HepG2 (cell line): ENCODE results near the gene FKBP8. TPM values are rescaled to one million over a fixed set of nuclear protein-coding genes. Genes with fewer than 3 reads are reported as not detected.
"Not testable (repeated sequence)": the region's sequence is repeated elsewhere in the genome, so short reads cannot be mapped to it uniquely, and the experiment has no call there.

Experiments used
- ATAC-seq: fragments of 200-7000 bp; cut with Tn5 transposase; 3 replicates; pipeline ENCODE4 v1.9.1; 2020; ENCODE audit warnings: mild to moderate bottlenecking, moderate library complexity
- BruUV-seq: library from RNA; stranded (reverse); fragments of 400-500 nt; replicated peaks from 2 replicates; lab custom pipeline; 2021; lab: Mats Ljungman, UMichigan
- CTCF ChIA-PET: fragments of 300-600 bp; formaldehyde crosslinking; extraction: SDS; loops from one replicate; lab custom pipeline; 2021; ENCODE audit warnings: low total read pairs, inconsistent platforms, low intra/inter-chr PET ratio; lab: Yijun Ruan, JAX
- POLR2A ChIA-PET: fragments of 350-600 bp; sonication (Branson Sonifier 250); formaldehyde crosslinking; loops from one replicate; lab custom pipeline; 2020; ENCODE audit warnings: antibody characterized with exemption, inconsistent platforms; lab: Yijun Ruan, JAX
- DNase-seq: peaks from one replicate; pipeline ENCODE4 v3.0.0-alpha.2; 2015; ENCODE audit warnings: low spot score
- FAIRE-seq: peaks from 3 replicates; lab custom pipeline; 2011; peaks lifted over from hg19 to GRCh38; lab: Jason Lieb, UNC
- H2AFZ ChIP-seq: one replicate; pipeline ENCODE4 v1.6.1; 2011; ENCODE audit warnings: low read length, inconsistent platforms
- H3K27ac ChIP-seq: fragments of 300-600 bp; 3 replicates; pipeline ENCODE4 v1.8.0; 2011; ENCODE audit warnings: mixed run types, mild to moderate bottlenecking, mixed read lengths, low read length, inconsistent platforms; ENCODE audit not compliant: insufficient read depth; ENCODE audit errors: extremely low read length
- H3K27me3 ChIP-seq, 2 experiments: fragments of 200-600 bp in 1 of 2; 2 replicates in 1 of 2; 3 replicates in 1 of 2; pipeline versions ENCODE4 v1.6.0 to v1.8.0; 2011; ENCODE audit warnings: low read length in 2 of 2, mild to moderate bottlenecking in 2 of 2, moderate library complexity in 2 of 2, inconsistent platforms in 1 of 2; ENCODE audit not compliant: insufficient read depth in 2 of 2, control insufficient read depth in 1 of 2
- H3K36me3 ChIP-seq, 2 experiments: fragments of 200-600 bp in 1 of 2; replicated peaks in 1 of 2; 2 replicates in 1 of 2; 3 replicates in 1 of 2; pipeline versions ENCODE4 v1.5.1 to v1.8.0; 2011; ENCODE audit warnings: low read length in 2 of 2, inconsistent platforms in 1 of 2; ENCODE audit not compliant: insufficient read depth in 2 of 2, control insufficient read depth in 1 of 2
- H3K4me1 ChIP-seq: 2 replicates; pipeline ENCODE4 v1.5.1; 2012; ENCODE audit warnings: low read length, inconsistent platforms; ENCODE audit not compliant: insufficient read depth
- H3K4me2 ChIP-seq: 2 replicates; pipeline ENCODE4 v1.6.0; 2011; ENCODE audit warnings: low read depth, low read length, inconsistent platforms
- H3K4me3 ChIP-seq, 3 experiments: fragments of 200-600 bp in 1 of 3; sonication (generic), shearing (Covaris generic) in 1 of 3; replicated peaks in 1 of 3; 2 replicates each; pipeline ENCODE4 v1.5.1; 2011 to 2016; ENCODE audit warnings: low read length in 3 of 3, inconsistent platforms in 2 of 3, low read depth in 2 of 3, mild to moderate bottlenecking in 2 of 3, control low read depth in 1 of 3, mixed read lengths in 1 of 3; ENCODE audit not compliant: insufficient read depth in 1 of 3
- H3K79me2 ChIP-seq: one replicate; pipeline ENCODE4 v1.6.1; 2011; ENCODE audit warnings: low read length, inconsistent platforms; ENCODE audit not compliant: insufficient read depth
- H3K9ac ChIP-seq: 2 replicates; pipeline ENCODE4 v1.6.0; 2011; ENCODE audit warnings: mild to moderate bottlenecking, low read depth, low read length, inconsistent platforms; ENCODE audit not compliant: insufficient read depth
- H3K9me3 ChIP-seq: 2 replicates; pipeline ENCODE4 v1.5.1; 2012; ENCODE audit warnings: mild to moderate bottlenecking, low read length
- H4K20me1 ChIP-seq: 2 replicates; pipeline ENCODE4 v1.6.0; 2011; ENCODE audit warnings: inconsistent platforms, mild to moderate bottlenecking, low read length, moderate library complexity; ENCODE audit not compliant: insufficient read depth
- AGO2 ChIP-seq: fragments of 200-400 bp; formaldehyde crosslinking; optimal IDR thresholded peaks from 2 replicates; pipeline ENCODE3; 2017; ENCODE audit warnings: mild to moderate bottlenecking, low read depth, low read length, moderate library complexity
- KDM5B ChIP-seq: sonication (generic); formaldehyde crosslinking; IDR thresholded peaks from 2 replicates; pipeline ENCODE4 v1.4.0; 2020; ENCODE audit warnings: missing genetic modification reagents, mild to moderate bottlenecking, borderline replicate concordance
- MAFG ChIP-seq: sonication (generic); formaldehyde crosslinking; IDR thresholded peaks from 2 replicates; pipeline ENCODE4 v1.5.1; 2020; ENCODE audit warnings: mild to moderate bottlenecking, missing genetic modification reagents
- SYNCRIP ChIP-seq: fragments of 200-400 bp; formaldehyde crosslinking; IDR thresholded peaks from 2 replicates; pipeline ENCODE4 v1.6.1; 2018; ENCODE audit warnings: mild to moderate bottlenecking, low read depth, low read length; ENCODE audit not compliant: insufficient read depth
- ZBTB37 ChIP-seq: sonication (generic); formaldehyde crosslinking; IDR thresholded peaks from 2 replicates; pipeline ENCODE4 v1.4.0; 2020; ENCODE audit warnings: mild to moderate bottlenecking, missing genetic modification reagents
- ZNF121 ChIP-seq: sonication (generic); formaldehyde crosslinking; IDR thresholded peaks from 2 replicates; pipeline ENCODE4 v1.5.0; 2020; ENCODE audit warnings: mild to moderate bottlenecking, missing genetic modification reagents
- WGBS: methylation state at CpG from one replicate; pipeline ENCODE4 v1.1.6; 2017; ENCODE audit warnings: low lambda C conversion rate; 5-methylcytosine and 5-hydroxymethylcytosine counted together
- in situ Hi-C: cut with HindIII; loops from 2 replicates; pipeline ENCODE4 v1.10.0; 2017; ENCODE audit warnings: low pct_unique_long_range_greater_than_20kb; ENCODE audit not compliant: extremely low pct_ligation_motif_present
- intact Hi-C: fragments of 100-400 bp; cut with micrococcal nuclease; formaldehyde crosslinking; loops from one replicate; pipeline ENCODE4 v1.10.0; 2022; ENCODE audit not compliant: unreplicated experiment
- polyA plus RNA-seq, 8 experiments: library from polyadenylated mRNA; depleted of rRNA in 3 of 8; stranded (reverse) in 7 of 8; unstranded in 1 of 8; fragments of >200 nt; fragmentation: Illumina TruSeq in 4 of 8; extraction: Trizol in 4 of 8; gene quantifications; 2 replicates each; pipeline versions ENCODE4 v1.2.1 to v1.2.3, GENCODE V29; 2011 to 2016; ENCODE audit warnings: low read depth in 4 of 8, missing spikeins in 1 of 8, mixed read lengths in 1 of 8; ENCODE audit not compliant: insufficient read depth in 1 of 8
- total RNA-seq, 5 experiments: library from RNA; depleted of rRNA; stranded (reverse); fragments of >200 nt; fragmentation: Illumina TruSeq; extraction: Trizol; gene quantifications; 2 replicates each; pipeline ENCODE4 v1.2.3, GENCODE V29; 2016; ENCODE audit warnings: low read depth in 1 of 5
- TF ChIP-seq, protein P1 (sequence below): sonication (generic); formaldehyde crosslinking; IDR thresholded peaks from 2 replicates; pipeline ENCODE4 v1.8.1; 2023; ENCODE audit warnings: mild to moderate bottlenecking, missing genetic modification reagents
- TF ChIP-seq, protein P2 (sequence below): sonication (generic); formaldehyde crosslinking; IDR thresholded peaks from 2 replicates; pipeline ENCODE4 v1.5.1; 2020; ENCODE audit warnings: mild to moderate bottlenecking, missing genetic modification reagents, moderate library complexity

FKBP8 gene
- total and polyA plus RNA-seq, 2 of the 13 experiments (the other 11 are each of a cell fraction or from before 2014, with no cell fraction given): 81.7 to 93.9 TPM

DNA sequence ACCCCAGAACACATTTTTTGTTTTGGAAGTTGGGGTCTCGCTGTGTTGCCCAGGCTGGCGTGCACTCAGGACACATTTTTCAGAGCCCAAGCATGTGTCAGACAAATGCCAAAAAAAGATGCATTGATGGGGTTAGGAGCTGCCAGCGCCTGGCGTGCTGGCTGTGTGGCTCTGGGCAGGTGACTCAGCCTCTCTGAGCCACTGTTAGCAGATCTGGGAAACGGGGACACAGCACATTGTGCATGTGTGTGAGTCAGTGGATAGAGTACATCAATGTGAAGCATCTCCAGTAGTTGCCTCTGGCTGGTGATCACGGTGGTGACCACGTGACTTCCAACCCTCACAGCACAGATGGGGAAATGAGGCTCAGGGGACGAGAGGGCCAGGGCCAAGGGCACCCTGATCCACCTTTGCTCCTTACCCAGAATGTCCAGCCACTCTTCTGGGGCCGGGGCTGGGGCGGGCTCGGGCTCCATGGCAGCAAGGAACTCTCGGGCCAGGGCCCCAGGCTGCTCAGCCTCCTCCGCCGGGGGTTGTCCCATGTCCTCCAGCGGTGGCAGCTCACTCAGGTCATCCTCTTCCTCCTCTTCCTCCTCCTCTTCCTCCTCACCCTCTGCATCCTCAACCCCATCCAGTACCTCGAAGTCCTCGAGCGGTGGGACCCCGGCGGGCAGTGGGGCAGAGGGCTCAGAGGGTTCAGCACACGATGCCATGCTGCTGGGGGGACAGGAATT, 1.9 kb downstream of the FKBP8 start (continued):
- TF ChIP-seq, protein P1, sequence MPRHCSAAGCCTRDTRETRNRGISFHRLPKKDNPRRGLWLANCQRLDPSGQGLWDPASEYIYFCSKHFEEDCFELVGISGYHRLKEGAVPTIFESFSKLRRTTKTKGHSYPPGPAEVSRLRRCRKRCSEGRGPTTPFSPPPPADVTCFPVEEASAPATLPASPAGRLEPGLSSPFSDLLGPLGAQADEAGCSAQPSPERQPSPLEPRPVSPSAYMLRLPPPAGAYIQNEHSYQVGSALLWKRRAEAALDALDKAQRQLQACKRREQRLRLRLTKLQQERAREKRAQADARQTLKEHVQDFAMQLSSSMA (CRISPR knock-in tag): no peak

GRCh38 chr19:18540200-18540599, 3.2 kb downstream of the FKBP8 start:
- BruUV-seq, H2AFZ ChIP-seq, in situ Hi-C loops, DNase-seq, H3K27me3 ChIP-seq, H3K4me3 ChIP-seq, ATAC-seq, intact Hi-C loops, H3K79me2 ChIP-seq, POLR2A ChIA-PET, H3K9ac ChIP-seq, H4K20me1 ChIP-seq, CTCF ChIA-PET, H3K9me3 ChIP-seq, H3K27ac ChIP-seq, H3K4me2 ChIP-seq, FAIRE-seq: not testable (repeated sequence)
- peak; percentile 42; the same call in 1 of the 2 replicates for TF ChIP-seq ZNF121 (CRISPR knock-in tag)
- Histone ChIP-seq H3K36me3 (peaks cover 5 to 26% of the 10 kb centered on the region in 2 experiments), H3K4me1 (peaks cover 24% of the 10 kb centered on the region)
- 100% methylated on average over 1 of the region's 1 CpG for WGBS

GRCh38 chr19:18539372-18539771, 4.0 kb downstream of the FKBP8 start:
- H3K4me1 ChIP-seq: peaks cover 16% of the 10 kb centered on the region
- no peaks in the 10 kb centered on the region for H4K20me1 ChIP-seq
- intact Hi-C loops: no loop called here
- DNase-seq (no peak), ATAC-seq (no peak), FAIRE-seq (no peak)
- CTCF ChIA-PET: no interaction called here
- peaks cover 9% of the 10 kb centered on the region for H3K79me2 ChIP-seq
- H2AFZ ChIP-seq: no peak overlapping the region
- H3K36me3 ChIP-seq: peaks cover 5 to 26% of the 10 kb centered on the region in 2 experiments
- H3K27me3 ChIP-seq: no peaks in the 10 kb centered on the region; a peak in 1 of 5 replicates
- in situ Hi-C loops: no loop called here
- WGBS: 100% methylated on average over 11 of the region's 19 CpGs
- POLR2A ChIA-PET: no interaction called here
- no peak overlapping the region for H3K4me3 ChIP-seq
- no peak overlapping the region for H3K9ac ChIP-seq
- H3K27ac ChIP-seq: no peak overlapping the region
- H3K4me2 ChIP-seq: no peak overlapping the region
- BruUV-seq: no TSS peak
- H3K9me3 ChIP-seq: no peaks in the 10 kb centered on the region
- TF ChIP-seq MAFG (CRISPR knock-in tag): no peak
- TF ChIP-seq KDM5B: no peak
- TF ChIP-seq SYNCRIP: no peak
- peak; percentile 29 for TF ChIP-seq AGO2
- TF ChIP-seq ZBTB37 (CRISPR knock-in tag): no peak
- TF ChIP-seq, protein P2, sequence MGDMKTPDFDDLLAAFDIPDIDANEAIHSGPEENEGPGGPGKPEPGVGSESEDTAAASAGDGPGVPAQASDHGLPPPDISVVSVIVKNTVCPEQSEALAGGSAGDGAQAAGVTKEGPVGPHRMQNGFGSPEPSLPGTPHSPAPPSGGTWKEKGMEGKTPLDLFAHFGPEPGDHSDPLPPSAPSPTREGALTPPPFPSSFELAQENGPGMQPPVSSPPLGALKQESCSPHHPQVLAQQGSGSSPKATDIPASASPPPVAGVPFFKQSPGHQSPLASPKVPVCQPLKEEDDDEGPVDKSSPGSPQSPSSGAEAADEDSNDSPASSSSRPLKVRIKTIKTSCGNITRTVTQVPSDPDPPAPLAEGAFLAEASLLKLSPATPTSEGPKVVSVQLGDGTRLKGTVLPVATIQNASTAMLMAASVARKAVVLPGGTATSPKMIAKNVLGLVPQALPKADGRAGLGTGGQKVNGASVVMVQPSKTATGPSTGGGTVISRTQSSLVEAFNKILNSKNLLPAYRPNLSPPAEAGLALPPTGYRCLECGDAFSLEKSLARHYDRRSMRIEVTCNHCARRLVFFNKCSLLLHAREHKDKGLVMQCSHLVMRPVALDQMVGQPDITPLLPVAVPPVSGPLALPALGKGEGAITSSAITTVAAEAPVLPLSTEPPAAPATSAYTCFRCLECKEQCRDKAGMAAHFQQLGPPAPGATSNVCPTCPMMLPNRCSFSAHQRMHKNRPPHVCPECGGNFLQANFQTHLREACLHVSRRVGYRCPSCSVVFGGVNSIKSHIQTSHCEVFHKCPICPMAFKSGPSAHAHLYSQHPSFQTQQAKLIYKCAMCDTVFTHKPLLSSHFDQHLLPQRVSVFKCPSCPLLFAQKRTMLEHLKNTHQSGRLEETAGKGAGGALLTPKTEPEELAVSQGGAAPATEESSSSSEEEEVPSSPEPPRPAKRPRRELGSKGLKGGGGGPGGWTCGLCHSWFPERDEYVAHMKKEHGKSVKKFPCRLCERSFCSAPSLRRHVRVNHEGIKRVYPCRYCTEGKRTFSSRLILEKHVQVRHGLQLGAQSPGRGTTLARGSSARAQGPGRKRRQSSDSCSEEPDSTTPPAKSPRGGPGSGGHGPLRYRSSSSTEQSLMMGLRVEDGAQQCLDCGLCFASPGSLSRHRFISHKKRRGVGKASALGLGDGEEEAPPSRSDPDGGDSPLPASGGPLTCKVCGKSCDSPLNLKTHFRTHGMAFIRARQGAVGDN: peak; percentile 12; the same call in 1 of the 2 replicates
